NCI-H1048 (cell line): ENCODE measurements around the gene BMI1.
A peak's percentile ranks its signal among the peaks of the same experiment; 100 is the strongest.
"Not testable (repeated sequence)": the region's sequence is repeated elsewhere in the genome, so short reads cannot be mapped to it uniquely, and the experiment has no call there.

Experiments
- DNase-seq: peaks from one replicate; lab custom pipeline; 2025; lab: John Stamatoyannopoulos, UW

The BMI1 gene

GRCh38 chr10:22320591-22321155 is at the start of gene BMI1:
Gene BMI1 (plus strand): TSS chr10:22321099. CDS start chr10:22326450, 5,351 bp downstream.
- DNase-seq, result peak; percentile 32

- DNase-seq, result no peak
Observed at GRCh38 chr10:22271786-22272185, 49.1 kb upstream of the BMI1 start.

GRCh38 chr10:22278441-22278782 is 42.5 kb upstream of the BMI1 start:
- no peak for DNase-seq

- no peak for DNase-seq
Observed at GRCh38 chr10:22280078-22280477, 40.8 kb upstream of the BMI1 start.

GRCh38 chr10:22285130-22285529 is 35.8 kb upstream of the BMI1 start:
- DNase-seq, result no peak

- no peak for DNase-seq
Observed at GRCh38 chr10:22293747-22294404, 27.0 kb upstream of the BMI1 start.

- no peak for DNase-seq
Observed at GRCh38 chr10:22294694-22295093, 26.2 kb upstream of the BMI1 start.

- no peak for DNase-seq
Observed at GRCh38 chr10:22301193-22301592, 19.7 kb upstream of the BMI1 start.

GRCh38 chr10:22303461-22303860 is 17.4 kb upstream of the BMI1 start:
- no peak for DNase-seq

- DNase-seq, result no peak
Observed at GRCh38 chr10:22305721-22306120, 15.2 kb upstream of the BMI1 start.

- no peak for DNase-seq
Observed at GRCh38 chr10:22308390-22308789, 12.5 kb upstream of the BMI1 start.

- no peak for DNase-seq
Observed at GRCh38 chr10:22309180-22310000, 11.5 kb upstream of the BMI1 start.

- DNase-seq, result not testable (repeated sequence)
Observed at GRCh38 chr10:22310012-22310411, 10.9 kb upstream of the BMI1 start.

- no peak for DNase-seq
Observed at GRCh38 chr10:22310928-22311327, 10.0 kb upstream of the BMI1 start.

GRCh38 chr10:22314852-22315251 is 6.0 kb upstream of the BMI1 start:
- no peak for DNase-seq

GRCh38 chr10:22315455-22316285 is 5.2 kb upstream of the BMI1 start:
- DNase-seq, result no peak

GRCh38 chr10:22316286-22317075 is 4.4 kb upstream of the BMI1 start, which contains the start of gene COMMD3:
Gene COMMD3 (plus strand): TSS chr10:22316388. CDS start chr10:22316418, 30 bp downstream.
- peak; percentile 49 for DNase-seq

GRCh38 chr10:22317076-22317370 is 3.9 kb upstream of the BMI1 start:
- DNase-seq, result no peak

- no peak for DNase-seq
Observed at GRCh38 chr10:22317771-22318565, 2.9 kb upstream of the BMI1 start.

GRCh38 chr10:22318772-22319171 is 2.1 kb upstream of the BMI1 start:
- no peak for DNase-seq

- no peak for DNase-seq
Observed at GRCh38 chr10:22319547-22319979, 1.3 kb upstream of the BMI1 start.
